Measurements from ENCODE around the gene NUBP1.
"Not testable (repeated sequence)": the region's sequence is repeated elsewhere in the genome, so short reads cannot be mapped to it uniquely, and the experiment has no call there.

The NUBP1 gene

DNA sequence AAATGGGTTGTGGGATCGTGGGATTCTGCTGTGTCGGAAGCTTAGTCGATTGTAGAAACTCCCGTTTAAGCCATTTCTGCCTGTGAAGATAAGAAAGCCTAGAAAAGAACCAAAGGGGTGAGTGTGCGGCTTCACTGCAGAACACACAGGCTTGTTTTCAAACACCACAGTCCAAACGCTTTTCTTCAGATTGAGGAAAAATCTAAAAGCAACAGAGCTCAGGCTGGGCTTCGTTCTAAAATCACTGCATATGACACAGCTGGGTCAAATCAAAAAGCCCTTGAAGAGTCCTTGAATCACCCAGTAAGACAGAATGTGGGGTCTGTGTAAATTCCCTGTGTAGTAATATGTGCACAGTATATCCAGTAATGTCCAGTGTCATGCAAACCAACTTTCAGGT is 25.7 kb downstream of the NUBP1 start:
- Mint-ChIP-seq H3K27me3 (no peaks in the 10 kb centered on the region), H3K27ac (no peak overlapping the region), H3K9me3 (no peaks in the 10 kb centered on the region), H3K36me3 (peaks cover 2% of the 10 kb centered on the region), H3K4me1 (peaks cover 5% of the 10 kb centered on the region), H3K4me3 (no peak overlapping the region)

GRCh38 chr16:10770907-10771306 is 27.3 kb downstream of the NUBP1 start:
- Mint-ChIP-seq H3K27me3 (no peaks in the 10 kb centered on the region), H3K36me3 (peaks cover 2% of the 10 kb centered on the region), H3K4me1 (peaks cover 5% of the 10 kb centered on the region), H3K9me3 (no peaks in the 10 kb centered on the region), H3K4me3 (no peak overlapping the region), H3K27ac (no peak overlapping the region)

- H3K36me3 Mint-ChIP-seq: no peaks in the 10 kb centered on the region
- H3K4me1 Mint-ChIP-seq: no peaks in the 10 kb centered on the region
- H3K27ac Mint-ChIP-seq: no peak overlapping the region
- H3K27me3 Mint-ChIP-seq: no peaks in the 10 kb centered on the region
- no peaks in the 10 kb centered on the region for H3K9me3 Mint-ChIP-seq
- no peak overlapping the region for H3K4me3 Mint-ChIP-seq
Observed at GRCh38 chr16:10776280-10776679, 32.6 kb downstream of the NUBP1 start.

- not testable (repeated sequence) for H3K4me1 Mint-ChIP-seq, H3K9me3 Mint-ChIP-seq, H3K36me3 Mint-ChIP-seq, H3K27me3 Mint-ChIP-seq, H3K27ac Mint-ChIP-seq, H3K4me3 Mint-ChIP-seq
Observed at GRCh38 chr16:10776923-10777322, 33.3 kb downstream of the NUBP1 start.

GRCh38 chr16:10777356-10777755 is 33.7 kb downstream of the NUBP1 start:
- H3K27ac Mint-ChIP-seq: no peak overlapping the region
- no peaks in the 10 kb centered on the region for H3K36me3 Mint-ChIP-seq

GRCh38 chr16:10779908-10780307 is 36.3 kb downstream of the NUBP1 start:
- not testable (repeated sequence) for H3K27me3 Mint-ChIP-seq, H3K4me3 Mint-ChIP-seq, H3K4me1 Mint-ChIP-seq, H3K27ac Mint-ChIP-seq, H3K36me3 Mint-ChIP-seq, H3K9me3 Mint-ChIP-seq

More at GRCh38 chr16:10777356-10777755, 33.7 kb downstream of the NUBP1 start:
- Mint-ChIP-seq H3K4me1 (no peaks in the 10 kb centered on the region), H3K4me3 (no peak overlapping the region), H3K27me3 (no peaks in the 10 kb centered on the region), H3K9me3 (no peaks in the 10 kb centered on the region)

DNA sequence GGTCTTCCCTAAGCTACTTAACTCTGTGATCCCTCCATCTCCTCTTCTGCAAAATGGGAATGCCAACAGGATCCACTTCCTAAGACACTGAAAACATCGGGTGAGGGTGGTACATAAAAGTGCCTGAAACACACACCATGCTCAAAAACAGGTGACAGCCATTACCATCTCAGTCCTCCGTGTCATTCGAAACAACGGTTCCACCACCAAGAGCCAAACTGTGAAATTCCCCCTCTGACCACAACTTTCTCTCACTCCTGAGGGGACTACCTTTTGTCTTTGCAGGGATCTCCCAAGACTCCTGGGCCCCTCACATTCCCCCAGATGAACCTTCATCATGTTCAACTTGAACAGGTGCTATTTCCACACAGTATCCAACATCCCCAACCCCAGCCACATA is 37.0 kb downstream of the NUBP1 start:
- H3K36me3 Mint-ChIP-seq: no peaks in the 10 kb centered on the region
- H3K27me3 Mint-ChIP-seq: no peaks in the 10 kb centered on the region
- no peaks in the 10 kb centered on the region for H3K4me1 Mint-ChIP-seq
- no peak overlapping the region for H3K27ac Mint-ChIP-seq
- H3K9me3 Mint-ChIP-seq: no peaks in the 10 kb centered on the region
- H3K4me3 Mint-ChIP-seq: no peak overlapping the region

- Mint-ChIP-seq H3K27me3 (no peaks in the 10 kb centered on the region), H3K27ac (no peak overlapping the region), H3K4me1 (no peaks in the 10 kb centered on the region), H3K36me3 (no peaks in the 10 kb centered on the region), H3K4me3 (no peak overlapping the region), H3K9me3 (no peaks in the 10 kb centered on the region)
Observed at GRCh38 chr16:10782628-10783027, 39.0 kb downstream of the NUBP1 start.

- H3K4me1 Mint-ChIP-seq: no peaks in the 10 kb centered on the region
- no peaks in the 10 kb centered on the region for H3K27me3 Mint-ChIP-seq
- no peaks in the 10 kb centered on the region for H3K9me3 Mint-ChIP-seq
- H3K4me3 Mint-ChIP-seq: no peak overlapping the region
- H3K27ac Mint-ChIP-seq: no peak overlapping the region
- no peaks in the 10 kb centered on the region for H3K36me3 Mint-ChIP-seq
Observed at GRCh38 chr16:10787304-10787703, 43.7 kb downstream of the NUBP1 start.

GRCh38 chr16:10788630-10789029 is 45.0 kb downstream of the NUBP1 start:
- not testable (repeated sequence) for H3K27ac Mint-ChIP-seq, H3K4me1 Mint-ChIP-seq, H3K4me3 Mint-ChIP-seq, H3K36me3 Mint-ChIP-seq, H3K27me3 Mint-ChIP-seq, H3K9me3 Mint-ChIP-seq

DNA sequence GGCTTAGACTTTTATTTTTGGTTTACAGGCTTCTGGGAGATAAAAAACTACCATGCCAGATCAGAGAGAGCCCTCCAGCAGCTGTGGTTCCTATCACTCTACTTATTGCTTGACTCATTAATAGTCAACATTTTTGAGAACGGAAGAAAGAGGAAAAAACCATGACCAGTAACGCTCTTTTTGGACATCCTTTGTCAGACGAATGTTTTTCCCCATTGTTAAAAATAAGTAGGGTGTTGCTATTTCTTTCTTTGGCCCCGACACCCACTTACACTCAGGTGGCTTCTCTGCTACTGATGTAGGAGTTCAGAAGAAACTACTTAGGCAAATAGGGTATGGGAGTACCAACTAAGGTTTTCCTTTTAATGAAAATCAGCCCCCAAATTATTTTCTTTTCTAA is 47.4 kb downstream of the NUBP1 start:
- H3K9me3 Mint-ChIP-seq: no peaks in the 10 kb centered on the region
- no peaks in the 10 kb centered on the region for H3K27me3 Mint-ChIP-seq
- H3K36me3 Mint-ChIP-seq: no peaks in the 10 kb centered on the region
- H3K4me1 Mint-ChIP-seq: no peaks in the 10 kb centered on the region
- H3K4me3 Mint-ChIP-seq: no peak overlapping the region
- H3K27ac Mint-ChIP-seq: no peak overlapping the region

DNA sequence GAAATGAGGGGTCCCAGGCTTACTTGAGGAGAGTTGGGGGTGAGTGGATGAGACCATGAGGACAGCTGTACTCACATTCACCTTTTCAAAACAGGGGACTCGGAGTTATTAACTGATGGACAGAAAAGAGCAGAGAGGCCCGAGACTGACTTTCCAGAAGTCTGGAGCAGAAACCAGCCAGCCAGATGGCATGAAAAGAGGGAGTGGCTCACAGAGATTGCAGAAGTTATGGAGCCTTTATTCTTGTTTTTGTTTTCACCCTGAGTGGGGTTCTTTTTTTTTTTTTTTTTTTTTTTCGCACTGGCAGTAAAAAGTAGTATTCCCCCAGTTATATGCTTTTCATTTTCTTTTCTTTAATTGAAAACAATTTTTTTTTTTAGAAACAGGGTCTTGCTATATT is 56.1 kb downstream of the NUBP1 start:
- no peaks in the 10 kb centered on the region for H3K4me1 Mint-ChIP-seq
- peaks cover under 1% of the 10 kb centered on the region for H3K27me3 Mint-ChIP-seq
- H3K27ac Mint-ChIP-seq: no peak overlapping the region
- no peaks in the 10 kb centered on the region for H3K36me3 Mint-ChIP-seq
- H3K4me3 Mint-ChIP-seq: no peak overlapping the region
- no peaks in the 10 kb centered on the region for H3K9me3 Mint-ChIP-seq

- H3K27ac Mint-ChIP-seq: no peak overlapping the region
- no peaks in the 10 kb centered on the region for H3K9me3 Mint-ChIP-seq
- peaks cover 1% of the 10 kb centered on the region for H3K27me3 Mint-ChIP-seq
- H3K4me3 Mint-ChIP-seq: no peak overlapping the region
- no peaks in the 10 kb centered on the region for H3K36me3 Mint-ChIP-seq
- H3K4me1 Mint-ChIP-seq: no peaks in the 10 kb centered on the region
Observed at GRCh38 chr16:10805334-10805733, 61.7 kb downstream of the NUBP1 start.

DNA sequence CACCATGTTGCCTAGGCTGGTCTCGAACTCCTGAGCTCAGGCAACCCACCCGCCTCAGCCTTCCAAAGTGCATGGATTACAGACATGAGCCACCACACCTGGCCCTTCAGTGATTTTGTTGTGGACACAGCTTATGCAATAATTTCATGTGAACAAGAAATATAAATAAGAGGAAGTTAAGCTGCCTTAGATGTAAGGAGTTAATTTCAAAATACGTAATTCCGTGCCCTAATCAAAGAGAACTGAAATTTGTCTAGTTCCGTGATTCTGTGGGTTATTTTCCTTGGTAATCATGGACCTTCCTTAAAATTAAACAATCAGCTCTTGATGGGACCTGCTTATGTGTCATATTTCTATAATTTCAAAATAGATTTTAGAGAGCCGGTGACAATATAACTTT is 63.1 kb downstream of the NUBP1 start:
- no peak overlapping the region for H3K4me3 Mint-ChIP-seq
- H3K27ac Mint-ChIP-seq: no peak overlapping the region
- peaks cover 1% of the 10 kb centered on the region for H3K27me3 Mint-ChIP-seq
- H3K36me3 Mint-ChIP-seq: peaks cover 3% of the 10 kb centered on the region
- no peaks in the 10 kb centered on the region for H3K9me3 Mint-ChIP-seq
- no peaks in the 10 kb centered on the region for H3K4me1 Mint-ChIP-seq

DNA sequence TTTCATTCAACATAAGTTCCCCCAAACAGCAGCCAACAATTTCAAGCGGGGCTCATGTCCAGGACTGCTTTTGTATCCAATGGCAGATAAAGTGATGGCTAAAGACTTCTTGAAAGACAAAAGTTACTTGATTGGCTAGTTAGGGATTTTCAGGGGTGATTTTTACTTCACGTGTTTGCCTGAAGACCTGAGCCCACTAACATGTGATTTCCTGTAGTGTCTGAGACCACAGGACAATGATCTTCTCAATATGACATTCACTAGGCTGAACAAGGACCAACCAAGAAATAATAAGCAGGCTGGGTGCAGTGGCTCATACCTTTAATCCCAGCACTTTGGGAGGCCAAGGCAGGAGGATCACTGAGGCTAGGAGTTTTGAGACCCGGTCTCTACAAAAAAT is 64.6 kb downstream of the NUBP1 start:
- Mint-ChIP-seq H3K27ac (no peak overlapping the region), H3K9me3 (no peaks in the 10 kb centered on the region), H3K4me3 (no peak overlapping the region), H3K36me3 (peaks cover 3% of the 10 kb centered on the region), H3K27me3 (peaks cover 1% of the 10 kb centered on the region), H3K4me1 (no peaks in the 10 kb centered on the region)

DNA sequence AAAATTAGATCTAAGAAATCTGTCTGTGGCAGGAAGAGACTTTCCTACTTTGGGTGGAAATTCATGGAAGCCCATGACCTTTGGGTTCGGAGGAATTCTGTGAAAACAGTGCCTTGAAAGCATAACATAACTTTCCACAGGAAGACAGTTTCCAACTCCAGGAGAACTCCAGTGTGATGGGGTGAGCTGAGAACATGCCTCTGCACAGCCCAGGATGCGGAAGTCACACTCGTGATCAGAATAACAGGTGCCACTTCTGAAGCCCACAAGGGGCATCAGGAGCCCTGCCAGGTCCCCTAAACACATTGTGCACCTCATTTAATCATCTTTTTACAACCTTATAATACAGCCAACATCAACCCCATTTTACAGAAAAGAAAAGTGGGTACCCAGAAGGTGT is 65.2 kb downstream of the NUBP1 start:
- Mint-ChIP-seq H3K9me3 (no peaks in the 10 kb centered on the region), H3K4me3 (no peak overlapping the region), H3K27ac (no peak overlapping the region), H3K36me3 (peaks cover 3% of the 10 kb centered on the region), H3K27me3 (peaks cover 1% of the 10 kb centered on the region), H3K4me1 (no peaks in the 10 kb centered on the region)

GRCh38 chr16:10809706-10810105 is 66.1 kb downstream of the NUBP1 start:
- no peaks in the 10 kb centered on the region for H3K4me1 Mint-ChIP-seq
- H3K4me3 Mint-ChIP-seq: no peak overlapping the region
- no peaks in the 10 kb centered on the region for H3K9me3 Mint-ChIP-seq
- peaks cover 3% of the 10 kb centered on the region for H3K36me3 Mint-ChIP-seq
- peaks cover under 1% of the 10 kb centered on the region for H3K27me3 Mint-ChIP-seq
- no peak overlapping the region for H3K27ac Mint-ChIP-seq

Measured in activated naive CD4-positive, alpha-beta T cell treated with anti-CD3 and anti-CD28 coated beads, Interleukin-2, amount 50 U/mL, for 24 hours (primary cell).